NCI-H146 (cell line): ENCODE data around the gene PRAME.
"Not testable (repeated sequence)": the region's sequence is repeated elsewhere in the genome, so short reads cannot be mapped to it uniquely, and the experiment has no call there.

Experiments
- DNase-seq: peaks from one replicate; lab custom pipeline; 2025; lab: John Stamatoyannopoulos, UW

Gene PRAME

DNA sequence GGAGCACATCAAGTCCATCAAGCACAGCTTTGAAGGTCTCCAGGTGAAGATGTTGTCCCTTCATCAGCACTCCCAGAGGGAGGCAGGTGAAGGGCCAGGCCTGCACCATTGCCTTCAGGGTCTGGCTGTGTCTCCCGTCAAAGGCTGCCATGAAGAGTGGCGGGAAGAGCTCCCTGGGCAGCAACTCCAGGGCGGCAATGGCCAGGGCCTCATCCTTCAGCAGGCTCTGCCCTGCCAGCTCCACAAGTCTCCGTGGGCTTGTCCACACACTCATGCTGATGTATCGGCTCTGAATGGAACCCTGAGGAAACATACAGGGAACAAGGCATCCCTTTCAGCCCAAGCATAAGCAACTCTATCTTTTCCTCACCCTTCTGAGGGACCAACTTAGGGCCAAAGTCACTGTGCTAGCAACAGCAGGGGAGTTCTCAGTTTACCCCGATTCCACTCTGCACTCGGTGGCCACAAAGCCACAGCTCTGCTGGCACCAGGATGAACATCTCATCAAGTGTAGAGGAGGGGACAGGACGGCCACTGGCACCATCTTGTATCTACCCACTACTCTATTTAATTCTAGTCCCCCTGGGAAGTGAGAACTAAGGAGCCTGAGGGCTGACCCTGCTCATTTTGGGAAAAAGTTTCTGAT, 8.2 kb downstream of the PRAME start:
- DNase-seq, result no peak

DNA sequence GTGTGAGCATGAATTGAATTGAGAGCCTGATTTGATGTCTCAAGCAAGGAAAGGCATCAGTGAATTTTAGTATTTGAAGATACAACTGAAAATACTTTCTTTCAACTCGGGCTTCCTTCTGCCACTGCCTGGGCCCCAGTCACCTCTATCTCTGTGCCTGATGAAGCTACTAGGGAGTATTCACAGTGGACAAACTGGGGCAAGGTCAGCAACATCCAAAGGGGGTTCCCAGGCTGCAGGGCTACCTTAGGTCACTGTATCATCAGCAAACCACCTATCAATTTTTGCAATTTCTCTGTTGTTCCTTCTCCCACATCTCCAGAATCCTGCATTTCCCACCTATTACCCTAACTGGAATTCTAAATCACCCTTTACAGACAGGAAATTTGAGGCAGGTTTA, 10.2 kb downstream of the PRAME start:
- no peak for DNase-seq

DNA sequence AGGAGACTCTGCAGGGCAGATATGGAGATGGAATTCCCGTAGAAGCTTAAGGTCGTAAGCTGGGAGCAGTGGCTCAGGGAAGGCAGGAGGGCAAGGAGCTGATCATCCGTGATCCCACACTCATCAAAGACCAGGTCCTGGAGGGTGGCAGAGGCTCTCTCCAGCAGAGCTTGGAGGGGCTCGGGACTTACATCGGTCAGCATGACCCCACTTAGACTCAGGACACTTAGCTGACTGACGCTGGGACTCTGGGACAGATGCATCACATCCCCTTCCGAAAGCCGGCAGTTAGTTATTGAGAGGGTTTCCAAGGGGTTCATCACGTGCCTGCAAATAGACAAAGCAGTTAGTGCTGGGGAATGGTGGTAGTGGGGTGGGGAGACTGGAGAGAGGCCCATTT, 10.7 kb downstream of the PRAME start:
- DNase-seq, result no peak

DNA sequence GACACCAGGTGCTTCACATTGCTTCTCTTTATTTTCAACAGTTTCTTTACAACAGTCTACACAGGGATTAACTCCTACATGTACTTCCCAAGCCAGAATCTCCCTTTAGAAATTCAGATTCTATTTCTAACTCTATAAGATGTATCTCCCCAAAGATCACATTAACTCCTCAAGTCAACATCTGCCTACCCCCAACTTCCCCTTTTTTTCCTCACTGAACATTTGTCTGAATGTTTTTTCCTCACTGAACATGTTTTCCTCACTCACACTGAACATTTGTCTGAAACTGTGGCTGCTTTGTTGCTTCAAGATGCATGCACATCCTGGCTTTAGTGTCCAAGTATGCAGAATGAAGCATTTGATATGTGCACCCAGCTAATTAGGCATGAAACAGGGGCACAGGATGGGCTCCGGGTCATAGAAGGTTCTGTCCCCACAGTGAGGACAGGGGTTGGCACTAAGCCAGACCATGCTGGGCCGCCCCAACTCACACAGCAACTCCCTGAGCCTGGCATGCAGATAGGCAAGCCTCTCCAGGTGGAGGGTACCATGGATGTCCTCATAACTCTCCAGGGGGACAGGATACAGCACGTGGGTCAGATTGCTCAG, 11.3 kb downstream of the PRAME start:
- DNase-seq, result no peak

DNA sequence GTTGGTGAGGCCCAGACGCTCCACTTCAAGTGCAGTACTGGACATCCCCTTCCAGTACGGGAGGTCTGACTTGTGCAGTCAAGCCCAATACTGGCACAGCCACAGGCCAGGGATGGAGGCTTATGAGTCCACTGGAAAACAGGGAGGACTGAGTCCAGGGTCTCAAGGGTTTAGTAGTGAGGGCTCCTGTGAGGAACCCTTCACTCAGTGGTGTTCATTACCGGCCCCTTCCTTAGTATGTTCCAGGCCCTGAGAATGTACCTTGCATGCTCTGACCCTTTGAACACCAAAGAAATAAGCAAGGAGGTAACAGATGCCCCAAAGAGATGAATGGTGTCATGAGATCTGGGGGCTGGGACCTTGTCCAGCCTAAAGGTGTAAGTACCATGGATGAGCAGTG, 11.8 kb downstream of the PRAME start:
- DNase-seq, result no peak

DNA sequence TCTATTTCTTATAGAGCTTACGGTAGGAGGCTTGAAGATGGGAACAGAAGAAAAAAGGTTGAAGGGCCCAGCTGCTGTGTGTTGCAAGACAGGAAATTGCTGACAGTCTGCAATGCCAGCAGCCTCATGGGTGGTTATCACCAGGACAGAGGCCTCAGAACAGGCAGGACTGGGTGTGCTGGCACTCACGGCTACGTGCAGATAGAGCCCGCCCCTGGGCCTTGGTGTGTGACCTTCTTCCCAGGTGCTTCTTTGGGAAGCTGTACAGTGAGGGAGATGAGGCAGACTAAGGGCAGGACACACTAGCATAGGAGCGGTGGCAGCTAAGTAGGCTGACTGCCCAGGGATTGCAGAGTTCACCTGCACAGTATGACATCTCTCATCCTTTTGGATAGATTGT, 12.6 kb downstream of the PRAME start:
- DNase-seq, result no peak

DNA sequence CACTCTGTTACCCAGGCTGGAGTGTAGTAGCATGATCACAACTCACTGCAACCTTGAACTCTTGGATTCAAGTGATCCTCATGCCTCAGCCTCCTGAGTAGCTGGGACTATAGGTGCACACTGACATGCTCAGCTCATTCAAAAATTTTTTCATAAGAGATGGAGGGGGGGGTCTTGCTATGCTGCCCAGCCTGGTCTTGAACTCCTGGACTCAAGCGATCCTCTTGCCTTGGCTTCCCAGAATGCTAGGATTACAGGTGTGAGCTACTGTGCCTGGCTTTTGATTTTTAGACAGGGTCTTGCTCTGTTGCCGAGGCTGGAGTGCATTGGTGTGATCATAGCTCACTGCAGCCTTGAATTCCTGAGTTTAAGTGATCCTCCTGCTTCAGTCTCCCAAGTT, 14.0 kb downstream of the PRAME start:
- DNase-seq, result no peak

DNA sequence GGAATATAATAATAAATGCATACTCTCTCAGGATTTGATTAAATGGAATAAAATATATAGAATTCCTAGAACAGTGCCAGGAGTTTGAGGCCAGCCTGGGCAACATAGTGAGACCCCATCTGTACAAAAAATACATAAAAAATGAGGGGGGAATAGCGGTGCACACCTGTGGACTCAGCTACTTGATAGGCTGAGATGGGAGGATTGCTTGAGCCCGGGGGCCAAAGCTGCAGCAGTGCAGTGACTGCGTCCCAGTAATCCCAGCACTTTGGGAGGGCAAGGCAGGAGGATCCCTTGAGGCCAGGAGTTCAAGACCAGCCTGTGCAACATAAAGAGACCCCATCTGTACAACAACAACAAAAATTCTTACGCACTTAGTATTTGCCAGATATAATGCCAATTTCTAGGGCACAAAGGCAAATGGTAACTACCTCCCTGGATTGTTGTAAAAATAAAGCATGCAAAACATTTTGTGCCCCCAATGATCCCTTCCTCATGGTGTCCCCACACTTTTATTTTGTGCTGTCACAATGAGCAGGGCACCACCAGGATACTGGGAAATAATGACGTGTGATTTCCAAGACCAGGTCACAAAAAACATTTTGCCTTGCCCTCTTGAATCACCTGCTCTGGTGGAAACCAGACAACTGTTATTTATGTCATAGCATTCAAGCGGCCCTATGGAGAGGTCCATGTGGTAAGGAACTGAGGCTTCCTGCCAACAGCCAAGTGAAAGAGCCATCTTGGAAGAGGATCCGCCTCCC, 20.7 kb downstream of the PRAME start:
- DNase-seq, result no peak

DNA sequence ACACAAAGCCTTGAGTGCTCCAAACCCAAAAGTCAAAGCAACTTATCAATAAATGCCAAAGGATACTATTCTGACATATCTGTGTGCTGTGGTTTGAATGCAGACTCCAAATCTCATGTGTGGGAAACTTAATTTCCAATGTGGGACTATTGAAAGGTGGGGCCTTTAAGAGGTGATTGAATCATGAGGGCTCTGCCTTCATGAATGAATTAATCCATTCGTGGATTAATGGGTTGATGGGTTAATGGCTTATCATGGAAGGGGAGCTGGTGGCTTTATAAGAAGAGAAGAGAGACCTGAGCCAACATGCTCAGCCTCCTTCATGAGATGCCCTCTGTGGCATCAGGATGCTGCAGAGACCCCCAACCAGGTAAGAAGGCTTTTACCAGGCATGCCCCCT, 22.1 kb downstream of the PRAME start:
- no peak for DNase-seq

DNA sequence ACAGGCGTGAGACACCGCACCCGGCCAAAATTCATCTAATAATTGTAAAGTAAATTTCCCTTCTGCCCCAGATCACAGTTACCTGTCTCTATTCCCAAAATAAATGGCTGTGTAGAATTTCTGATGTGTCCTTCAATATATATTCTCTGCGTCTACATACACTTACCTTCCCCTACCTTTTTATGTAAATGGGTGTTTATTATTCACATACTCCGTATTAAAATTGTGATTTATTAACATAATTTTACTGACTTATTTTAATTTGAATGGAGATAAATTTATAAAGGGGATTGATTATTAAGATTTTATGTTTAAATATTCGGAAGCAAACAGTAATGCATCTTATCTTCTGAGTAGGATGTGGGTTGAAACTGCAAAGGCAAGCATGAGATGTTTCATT, 22.6 kb downstream of the PRAME start:
- DNase-seq, result no peak

DNA sequence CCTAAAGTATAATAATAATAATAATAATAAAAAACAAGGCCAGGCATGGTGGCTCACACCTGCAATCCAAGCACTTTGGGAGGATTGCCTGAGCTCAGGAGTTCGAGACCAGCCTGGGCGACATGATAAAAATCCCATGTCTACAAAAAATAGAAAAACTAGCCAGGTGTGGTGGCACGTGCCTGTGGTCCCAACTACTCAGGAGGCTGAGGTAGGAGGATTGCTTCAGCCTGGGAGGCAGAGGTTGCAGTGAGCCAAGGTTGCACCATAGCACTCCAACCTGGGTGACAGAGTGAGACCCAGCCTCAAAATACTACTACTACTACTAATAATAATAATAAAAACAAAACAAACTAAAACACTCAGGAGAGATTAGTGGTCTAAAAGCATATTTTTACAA, 23.4 kb downstream of the PRAME start:
- no peak for DNase-seq

DNA sequence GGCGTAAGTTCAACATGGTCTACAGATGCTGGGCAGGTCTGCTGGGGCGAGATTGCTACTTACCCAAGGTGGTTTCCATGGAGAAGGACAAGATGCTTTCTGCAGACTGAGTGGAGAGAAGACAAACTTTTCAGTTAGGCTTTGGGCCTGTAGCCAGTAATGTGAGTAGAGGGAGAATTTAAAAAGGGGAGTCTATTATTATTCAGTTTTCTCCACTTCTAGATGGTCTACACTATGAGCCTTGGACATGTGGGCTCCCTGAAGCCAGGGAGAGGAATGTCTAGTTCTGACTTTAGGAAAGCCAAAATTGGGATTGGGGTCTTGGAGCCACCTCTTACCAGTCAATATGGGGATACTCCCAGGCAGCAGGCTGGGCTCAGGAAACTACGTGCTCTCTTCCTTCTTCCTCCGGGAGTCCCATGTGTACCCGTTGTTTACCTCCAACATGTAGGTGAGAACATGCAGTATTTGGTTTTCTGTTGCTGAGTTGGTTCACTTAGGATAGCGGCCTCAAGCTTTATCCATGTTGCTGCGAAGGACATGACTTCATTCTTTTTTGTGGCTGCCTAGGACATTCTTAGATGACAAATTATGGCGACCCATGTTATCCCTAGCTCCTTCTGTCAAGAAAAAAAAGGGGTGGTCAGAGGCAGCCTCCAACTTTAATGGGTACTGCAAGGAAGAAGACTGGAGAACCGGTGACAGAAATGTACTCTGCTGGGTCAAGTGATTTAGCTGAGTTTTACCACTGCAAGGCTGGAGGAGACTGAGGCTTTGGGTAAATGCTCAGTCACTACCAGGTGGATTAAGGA, 24.3 kb downstream of the PRAME start:
- DNase-seq, result no peak

DNA sequence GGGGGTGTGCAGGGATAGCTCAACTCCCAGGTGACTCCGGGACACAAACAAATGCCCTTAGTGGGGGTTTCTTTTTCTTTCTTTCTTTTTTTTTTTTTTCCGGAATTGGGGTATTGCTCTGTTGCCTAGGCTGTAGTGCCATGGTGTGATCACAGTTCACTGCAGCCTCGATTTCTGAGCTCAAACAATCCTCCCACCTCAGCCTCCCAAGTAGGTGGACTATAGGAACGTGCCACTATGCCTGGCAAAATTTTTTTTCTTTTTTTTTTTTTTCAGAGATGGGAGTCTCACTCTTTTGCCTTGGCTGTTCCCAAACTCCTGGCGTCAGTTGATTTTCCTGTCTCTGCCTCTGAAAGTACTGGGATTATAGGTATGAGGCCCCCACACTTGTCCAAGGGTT, 25.2 kb downstream of the PRAME start:
- no peak for DNase-seq

DNA sequence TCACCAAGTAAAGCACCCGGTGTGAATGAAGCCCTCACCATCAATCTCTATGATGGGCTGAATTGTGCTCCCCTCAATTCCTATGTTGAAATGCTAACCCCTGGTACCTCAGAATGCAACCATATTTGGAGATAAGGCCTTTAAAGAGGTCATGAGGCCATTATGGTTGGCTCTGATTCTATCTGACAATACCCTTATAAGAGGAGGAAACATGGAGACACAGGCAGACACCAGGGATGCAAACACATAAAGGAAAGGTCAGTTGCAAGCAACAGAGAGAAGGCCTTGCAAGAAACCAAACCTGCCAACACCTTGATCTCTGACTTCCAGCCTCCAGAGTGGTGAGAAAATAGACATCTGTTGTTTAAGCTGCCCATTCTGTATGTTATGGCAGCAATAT, 25.6 kb downstream of the PRAME start:
- no peak for DNase-seq

DNA sequence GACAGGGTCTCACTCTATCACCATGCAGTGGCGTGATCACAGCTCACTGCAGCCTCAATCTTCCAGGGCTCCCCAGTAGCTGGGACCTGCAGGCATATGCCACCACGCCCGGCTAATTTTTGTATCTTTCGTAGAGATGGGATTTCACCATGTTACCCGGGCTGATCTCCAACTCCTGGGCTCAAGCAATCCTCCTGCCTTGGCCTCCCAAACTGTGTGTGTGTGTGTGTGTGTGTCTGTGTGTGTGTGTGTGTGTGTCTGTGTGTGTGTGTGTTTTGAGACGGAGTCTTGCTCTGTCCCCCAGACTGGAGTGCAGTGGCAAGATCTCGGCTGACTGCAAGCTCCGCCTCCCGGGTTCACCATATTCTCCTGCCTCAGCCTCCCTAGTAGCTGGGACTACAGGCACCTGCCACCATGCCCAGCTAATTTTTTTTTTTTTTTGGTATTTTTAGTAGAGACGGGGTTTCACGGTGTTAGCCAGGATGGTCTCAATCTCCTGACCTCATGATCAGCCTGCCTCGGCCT, 26.5 kb downstream of the PRAME start:
- not testable (repeated sequence) for DNase-seq

DNA sequence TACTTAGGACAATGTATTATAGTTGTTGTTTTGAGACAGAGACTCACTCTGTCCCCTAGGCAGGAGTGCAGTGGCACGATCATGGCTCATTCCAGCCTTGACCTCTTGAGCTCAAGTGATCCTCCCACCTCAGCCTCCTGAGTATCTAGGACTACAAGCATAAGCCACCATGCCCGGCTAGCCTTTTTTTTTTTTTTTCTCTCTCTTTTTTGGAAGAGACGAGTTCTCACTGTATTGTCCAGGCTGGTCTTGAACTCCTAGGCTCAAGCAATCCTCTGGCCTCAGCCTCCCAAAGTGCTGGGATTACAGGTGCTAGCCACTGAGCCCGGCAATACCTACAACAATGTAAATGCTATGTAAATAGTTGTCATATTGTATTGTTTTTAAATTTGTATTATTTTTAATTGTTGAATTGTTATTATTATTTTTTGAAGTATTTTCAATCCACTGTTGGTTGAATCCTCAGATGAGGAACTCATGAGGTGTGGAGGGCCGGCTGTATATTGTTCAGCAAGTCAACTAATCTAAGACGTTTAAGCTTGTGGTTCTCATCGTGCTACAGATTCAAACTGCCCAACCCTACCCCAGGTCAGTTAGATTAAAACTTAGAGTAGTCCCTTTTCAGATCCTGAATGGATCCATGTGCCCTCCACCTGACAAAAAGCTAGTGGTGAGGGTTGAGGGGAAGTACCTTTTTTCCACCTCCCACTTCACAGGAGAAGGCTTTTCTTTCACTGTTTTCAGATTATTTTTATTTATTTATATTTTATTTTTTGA, 27.1 kb downstream of the PRAME start:
- no peak for DNase-seq

DNA sequence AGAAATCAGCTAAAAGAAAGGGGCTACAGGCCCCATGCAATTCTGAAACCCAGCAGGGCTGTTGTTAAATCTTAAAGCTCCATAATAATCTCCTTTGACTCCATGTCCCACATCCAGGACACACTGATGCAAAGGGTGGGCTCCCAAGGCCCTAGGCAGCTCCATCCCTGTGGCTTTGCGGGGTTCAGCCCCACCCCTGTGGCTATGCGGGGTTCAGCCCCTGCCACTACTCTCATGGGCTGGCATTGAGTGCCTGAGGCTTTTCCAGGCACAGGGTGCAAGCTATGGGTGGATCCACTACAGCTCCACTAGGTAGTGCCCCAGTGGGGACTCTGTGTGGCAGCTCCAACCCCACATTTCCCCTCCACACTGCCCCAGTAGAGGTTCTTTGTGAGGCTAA, 30.3 kb downstream of the PRAME start:
- no peak for DNase-seq

DNA sequence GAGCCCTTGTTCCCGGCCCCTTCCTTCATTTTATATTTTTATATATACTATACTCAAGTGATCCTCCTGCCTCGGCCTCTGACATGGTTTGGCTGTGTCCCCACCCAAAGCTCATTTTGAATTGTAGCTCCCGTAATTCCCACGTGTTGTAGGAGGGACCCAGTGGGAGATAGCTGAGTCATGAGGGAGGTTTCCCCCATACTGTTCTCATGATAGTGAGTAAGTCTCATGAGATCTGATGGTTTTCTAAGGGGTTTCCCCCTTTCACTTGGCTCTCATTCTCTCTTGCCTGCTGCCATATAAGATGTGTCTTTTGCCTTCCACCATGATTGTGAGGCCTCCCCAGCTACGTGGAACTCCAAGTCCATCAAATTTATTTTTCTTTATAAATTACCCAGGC, 31.8 kb downstream of the PRAME start:
- no peak for DNase-seq

DNA sequence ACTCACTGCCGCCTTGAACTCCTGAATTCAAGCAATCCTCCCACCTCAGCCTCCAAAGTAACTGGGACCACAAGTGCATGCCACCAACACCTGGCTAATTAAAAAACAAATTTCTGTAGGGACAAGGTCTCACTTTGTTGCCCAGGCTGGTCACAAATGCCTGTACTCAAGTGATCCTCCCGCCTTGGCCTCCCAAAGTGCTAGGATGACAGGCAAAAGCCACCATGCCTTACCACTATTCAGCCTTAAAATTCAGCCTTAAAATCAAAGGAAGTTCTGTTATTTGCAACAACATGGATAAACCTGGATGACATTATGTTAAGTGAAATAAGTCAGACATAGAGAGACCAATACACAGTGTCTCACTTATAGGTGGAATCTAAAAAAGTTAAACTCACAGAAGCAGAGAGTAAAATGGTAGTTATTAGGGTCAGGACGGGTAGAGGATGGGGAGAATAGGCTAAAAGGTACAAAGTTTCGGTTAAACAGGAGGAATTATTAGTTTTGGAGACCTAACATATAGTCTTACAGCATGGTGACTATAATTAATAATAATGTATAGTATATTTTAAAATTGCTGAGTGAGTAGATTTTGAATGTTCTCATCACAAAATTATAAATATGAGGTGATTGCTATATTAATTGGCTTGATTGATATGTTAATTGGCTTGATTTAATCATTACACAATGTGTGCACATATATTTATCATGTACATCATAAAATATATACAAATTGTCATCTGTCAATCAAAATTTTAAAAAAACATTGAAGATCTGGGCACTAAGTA, 32.7 kb downstream of the PRAME start:
- no peak for DNase-seq

DNA sequence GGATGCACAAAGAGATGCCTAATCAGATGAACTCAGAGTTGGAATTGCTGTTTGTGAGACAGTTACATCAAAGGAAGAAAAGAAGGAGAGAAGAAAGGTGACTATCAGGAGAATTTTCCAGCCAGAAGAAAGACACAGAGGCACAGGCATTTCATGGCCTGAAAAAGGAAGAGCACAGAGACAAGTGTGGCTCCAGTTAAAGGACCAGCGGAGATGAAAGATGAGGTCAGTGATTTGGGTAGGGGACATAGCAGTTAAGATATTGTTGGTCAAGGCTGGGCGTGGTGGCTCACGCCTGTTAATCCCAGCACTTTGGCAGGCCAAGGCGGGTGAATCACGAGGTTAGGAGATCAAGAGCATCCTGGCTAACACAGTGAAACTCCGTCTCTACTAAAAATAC, 35.6 kb downstream of the PRAME start:
- DNase-seq, result no peak

DNA sequence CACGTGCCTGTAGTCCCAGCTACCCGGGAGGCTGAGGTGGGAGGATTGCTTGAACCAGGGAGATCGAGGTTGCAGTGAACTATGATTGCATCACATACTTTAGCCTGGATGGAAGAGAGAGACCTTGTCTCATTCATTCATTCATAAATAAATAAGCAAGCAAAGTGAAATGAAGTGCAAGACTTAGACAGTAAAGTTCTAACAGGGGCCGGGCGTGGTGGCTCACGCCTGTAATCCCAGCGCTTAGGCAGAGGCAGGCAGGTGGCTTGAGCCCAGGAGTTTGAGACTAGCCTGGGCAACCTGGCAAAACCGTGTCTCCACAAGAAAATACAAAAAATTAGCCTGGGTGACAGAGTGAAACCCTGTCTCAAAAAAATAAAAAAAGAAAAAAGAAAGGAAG, 37.4 kb downstream of the PRAME start:
- DNase-seq, result no peak
